Measurements from ENCODE around the gene HOXA3.
A peak's percentile ranks its signal among the peaks of the same experiment; 100 is the strongest.

- TF ChIP-seq EZH2 (IDR thresholded peaks at IDR 0.05; ENCODE audit: low read length, missing control alignments) (no peak), CTCF (conservative IDR thresholded peaks at IDR 0.05 in 1 of 2, IDR thresholded peaks at IDR 0.05 in 1 of 2; ENCODE audit: low read depth in 1 of 2, low read length in 2 of 2) (peak; percentile 79 to 84)
Measured at GRCh38 chr7:27160546-27161213, 8.3 kb upstream of the HOXA3 start.

Data from fibroblast of lung (primary cell).